Anterior cingulate cortex (tissue), 58 donors: ENCODE results near the gene TYK2.
"Not testable (repeated sequence)": the region's sequence is repeated elsewhere in the genome, so short reads cannot be mapped to it uniquely, and the experiment has no call there.

ENCODE experiments used
- DNase-seq, 58 donors: peaks; one replicate each; lab custom pipeline; 2025; lab: John Stamatoyannopoulos, UW

TYK2 gene

GRCh38 chr19:10378124-10378523, 2.2 kb downstream of the TYK2 start:
- no peak for DNase-seq

GRCh38 chr19:10377140-10377640, 3.2 kb downstream of the TYK2 start:
- not testable (repeated sequence) for DNase-seq

- no peak for DNase-seq
Measured at GRCh38 chr19:10374931-10375330, 5.4 kb downstream of the TYK2 start.

- DNase-seq = peak in 1 of 58 donors; percentile 23
Measured at GRCh38 chr19:10372690-10373089, 7.7 kb downstream of the TYK2 start.

- DNase-seq = no peak
Measured at GRCh38 chr19:10368101-10368803, 12.1 kb downstream of the TYK2 start.

- not testable (repeated sequence) for DNase-seq
Measured at GRCh38 chr19:10366950-10367512, 13.3 kb downstream of the TYK2 start.

GRCh38 chr19:10365518-10365917, 14.9 kb downstream of the TYK2 start:
- no peak for DNase-seq

- DNase-seq = peak in 45 of 58 donors; percentile 3 to 68 (median 21)
Measured at GRCh38 chr19:10364644-10365043, 15.7 kb downstream of the TYK2 start.

- no peak for DNase-seq
Measured at GRCh38 chr19:10363789-10364281, 16.5 kb downstream of the TYK2 start.

GRCh38 chr19:10362259-10362658, 18.1 kb downstream of the TYK2 start:
- DNase-seq = no peak

- DNase-seq = no peak
Measured at GRCh38 chr19:10361569-10362011, 18.8 kb downstream of the TYK2 start.

- DNase-seq = no peak
Measured at GRCh38 chr19:10356431-10356830, 23.9 kb downstream of the TYK2 start.

GRCh38 chr19:10353793-10354391, 26.5 kb downstream of the TYK2 start:
- peak in 2 of 58 donors; percentile 12 to 29 for DNase-seq

- DNase-seq = no peak
Measured at GRCh38 chr19:10352764-10353671, 27.4 kb downstream of the TYK2 start.

- peak in 2 of 58 donors; percentile 1 to 22 for DNase-seq
Measured at GRCh38 chr19:10346509-10346908, 33.9 kb downstream of the TYK2 start.

- peak in 10 of 58 donors; percentile 5 to 29 (median 11) for DNase-seq
Measured at GRCh38 chr19:10344780-10345179, 35.6 kb downstream of the TYK2 start.

GRCh38 chr19:10343495-10343894, 36.9 kb downstream of the TYK2 start:
- no peak for DNase-seq

GRCh38 chr19:10339977-10340376, 40.4 kb downstream of the TYK2 start:
- DNase-seq = no peak

- DNase-seq = no peak
Measured at GRCh38 chr19:10339380-10339960, 40.9 kb downstream of the TYK2 start, which contains the start of gene ICAM3. TSS of gene ICAM3 (minus strand) at chr19:10339624. CDS start at chr19:10339614, 10 bp downstream.

GRCh38 chr19:10338940-10339339, 41.4 kb downstream of the TYK2 start:
- no peak for DNase-seq
